HG02981 (cell line): ENCODE measurements around the gene ZNF43.
A peak's percentile ranks its signal among the peaks of the same experiment; 100 is the strongest.
"Not testable (repeated sequence)": the region's sequence is repeated elsewhere in the genome, so short reads cannot be mapped to it uniquely, and the experiment has no call there.

Experiments
- ATAC-seq: cut with Tn5 transposase; IDR thresholded peaks from one replicate; pipeline ENCODE4 v1.9.1; 2021; ENCODE audit warnings: mild to moderate bottlenecking, moderate library complexity; ENCODE audit not compliant: unreplicated experiment

The ZNF43 gene

GRCh38 chr19:21812448-21812847 lies 23.5 kb downstream of the ZNF43 start:
- no peak for ATAC-seq

- ATAC-seq: not testable (repeated sequence)
Observed at GRCh38 chr19:21808400-21809000, 27.5 kb downstream of the ZNF43 start.

- no peak for ATAC-seq
Observed at GRCh38 chr19:21789466-21790085, 46.4 kb downstream of the ZNF43 start.

GRCh38 chr19:21786936-21787335 lies 49.0 kb downstream of the ZNF43 start:
- ATAC-seq: no peak

- not testable (repeated sequence) for ATAC-seq
Observed at GRCh38 chr19:21775792-21776191, 60.2 kb downstream of the ZNF43 start.

GRCh38 chr19:21767065-21767800 lies 68.7 kb downstream of the ZNF43 start, which contains the start of gene ZNF100:
ZNF100 (minus strand) TSS chr19:21767579; CDS start chr19:21767429, 150 bp downstream.
- ATAC-seq: peak; percentile 92

- ATAC-seq: peak; percentile 5
Observed at GRCh38 chr19:21766705-21767064, 69.3 kb downstream of the ZNF43 start.

- ATAC-seq: no peak
Observed at GRCh38 chr19:21765151-21765550, 70.8 kb downstream of the ZNF43 start.

- ATAC-seq: not testable (repeated sequence)
Observed at GRCh38 chr19:21761547-21761946, 74.4 kb downstream of the ZNF43 start.

- ATAC-seq: no peak
Observed at GRCh38 chr19:21758296-21758695, 77.7 kb downstream of the ZNF43 start.

GRCh38 chr19:21755555-21755954 lies 80.4 kb downstream of the ZNF43 start:
- not testable (repeated sequence) for ATAC-seq
